ENCODE data around the gene CHRM4.

Gene CHRM4

GRCh38 chr11:46386005-46386578 is 5.5 kb downstream of the CHRM4 start:
- H3K27ac ChIP-seq = no peak overlapping the region
- TF ChIP-seq CTCF (conservative IDR thresholded peaks at IDR 0.05) = no peak

DNA sequence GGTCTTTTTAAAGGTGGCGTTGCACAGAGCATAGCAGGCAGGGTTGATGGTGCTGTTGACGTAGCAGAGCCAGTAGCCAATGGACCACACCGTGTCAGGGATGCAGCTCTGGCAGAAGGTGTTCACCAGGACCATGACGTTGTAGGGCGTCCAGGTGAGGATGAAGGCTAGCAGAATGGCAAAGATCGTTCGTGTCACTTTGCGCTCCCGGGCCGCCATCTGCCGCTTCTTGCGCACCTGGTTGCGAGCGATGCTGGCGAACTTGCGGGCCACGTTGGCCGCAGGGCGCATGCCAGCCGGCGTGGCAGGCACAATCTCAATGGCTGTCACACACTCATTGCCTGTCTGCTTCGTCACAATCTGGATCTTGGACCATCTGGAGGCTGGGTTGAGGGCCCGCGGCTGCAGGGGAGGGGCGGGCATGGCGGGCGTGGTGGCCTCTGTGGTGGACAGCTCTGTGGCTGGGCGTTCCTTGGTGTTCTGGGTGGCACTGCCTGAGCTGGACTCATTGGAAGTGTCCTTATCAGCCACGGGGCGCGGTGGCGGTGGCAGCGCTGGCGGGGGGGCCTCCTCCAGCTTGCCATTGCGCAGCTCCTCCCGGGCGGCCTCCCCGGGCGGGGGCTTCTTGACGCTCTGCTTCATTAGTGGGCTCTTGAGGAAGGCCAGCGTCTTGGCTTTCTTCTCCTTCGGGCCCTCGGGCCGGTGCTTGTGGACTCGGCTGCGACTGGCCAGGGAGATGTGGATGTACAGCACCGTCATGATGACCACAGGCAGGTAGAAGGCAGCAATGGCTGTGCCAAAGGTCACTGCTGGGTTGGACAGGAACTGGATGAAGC is 6.2 kb downstream of the CHRM4 start:
- no peak for TF ChIP-seq CTCF (conservative IDR thresholded peaks at IDR 0.05)
- H3K27ac ChIP-seq = no peak overlapping the region

DNA sequence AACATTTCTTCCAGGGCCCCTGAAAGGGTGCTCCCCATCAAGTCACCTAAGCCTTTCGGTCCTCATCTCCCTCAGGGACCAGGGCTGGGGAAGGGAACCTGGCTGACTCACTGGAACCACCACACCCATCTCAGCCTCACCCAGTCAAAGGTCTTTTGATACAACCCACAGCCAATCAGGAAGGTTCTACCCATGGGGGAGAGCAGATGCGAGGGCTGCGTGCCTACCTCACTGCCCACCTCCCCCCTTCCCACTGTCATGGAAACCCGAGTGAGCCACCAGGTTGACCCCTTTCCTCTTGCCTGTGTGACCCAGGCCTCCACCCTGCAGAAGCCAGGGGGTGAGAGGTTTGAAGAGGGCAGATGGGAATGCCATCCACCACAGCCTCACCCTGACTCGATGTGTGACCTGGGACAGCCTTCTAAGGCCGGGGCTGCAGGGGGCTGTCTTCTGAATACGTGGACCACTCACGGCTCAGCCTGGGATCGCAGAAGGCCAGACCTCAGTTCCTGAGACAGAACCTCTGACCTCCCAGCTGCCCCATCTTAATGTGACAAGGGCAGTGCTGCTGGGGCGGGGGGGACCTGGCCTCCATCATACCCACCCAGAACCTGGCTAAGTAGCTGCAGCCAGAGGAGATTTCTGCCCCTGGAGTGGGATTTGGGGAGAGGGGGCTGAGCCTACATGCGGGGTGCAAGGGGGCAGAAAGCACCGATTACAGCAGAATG is 7.4 kb downstream of the CHRM4 start:
- no peak for TF ChIP-seq CTCF (conservative IDR thresholded peaks at IDR 0.05)
- no peak overlapping the region for H3K27ac ChIP-seq

GRCh38 chr11:46383404-46383758 is 8.2 kb downstream of the CHRM4 start:
- H3K27ac ChIP-seq = no peak overlapping the region
- TF ChIP-seq CTCF (conservative IDR thresholded peaks at IDR 0.05) = 0 out of 2 replicates have a peak, but pooled peaks have one; percentile 17

DNA sequence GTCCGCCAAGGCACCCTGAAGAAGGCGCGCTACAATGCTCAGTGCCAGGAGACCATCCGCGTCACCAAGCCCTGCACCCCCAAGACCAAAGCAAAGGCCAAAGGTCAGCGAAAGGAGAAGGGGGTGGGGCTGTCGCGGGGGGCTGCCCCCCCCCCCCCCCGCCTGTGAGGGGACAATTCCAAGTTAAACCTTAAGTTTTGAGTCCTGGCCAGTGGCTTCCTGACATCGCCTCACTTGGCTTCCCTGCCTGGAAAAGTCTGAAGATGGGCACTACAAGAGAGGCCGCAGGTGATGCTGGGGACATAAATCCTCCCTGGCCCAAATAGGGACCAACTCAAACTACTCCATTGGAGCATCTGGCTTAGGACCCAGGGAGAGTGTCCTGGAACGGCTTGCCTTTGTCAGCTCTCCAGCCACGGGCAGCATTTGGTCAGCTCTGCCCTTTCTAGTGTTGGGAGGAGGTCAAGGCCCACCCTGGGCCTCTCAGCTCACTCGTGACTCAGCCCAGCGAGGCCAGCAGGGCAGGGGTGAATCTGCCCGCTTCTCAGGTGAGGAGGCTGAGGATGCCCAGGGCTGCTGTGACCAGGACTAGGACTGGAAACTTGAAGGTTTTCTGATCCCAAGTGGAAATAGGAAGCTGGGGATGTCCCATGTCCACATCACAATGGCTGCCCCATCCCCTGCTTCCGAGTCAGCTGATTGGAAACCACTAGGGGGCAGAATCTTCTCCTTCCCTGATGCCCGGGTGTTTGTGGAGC is 8.8 kb downstream of the CHRM4 start:
- peak overlapping the region; percentile 92 for H3K27ac ChIP-seq
- peak; percentile 56 for TF ChIP-seq CTCF (conservative IDR thresholded peaks at IDR 0.05)

DNA sequence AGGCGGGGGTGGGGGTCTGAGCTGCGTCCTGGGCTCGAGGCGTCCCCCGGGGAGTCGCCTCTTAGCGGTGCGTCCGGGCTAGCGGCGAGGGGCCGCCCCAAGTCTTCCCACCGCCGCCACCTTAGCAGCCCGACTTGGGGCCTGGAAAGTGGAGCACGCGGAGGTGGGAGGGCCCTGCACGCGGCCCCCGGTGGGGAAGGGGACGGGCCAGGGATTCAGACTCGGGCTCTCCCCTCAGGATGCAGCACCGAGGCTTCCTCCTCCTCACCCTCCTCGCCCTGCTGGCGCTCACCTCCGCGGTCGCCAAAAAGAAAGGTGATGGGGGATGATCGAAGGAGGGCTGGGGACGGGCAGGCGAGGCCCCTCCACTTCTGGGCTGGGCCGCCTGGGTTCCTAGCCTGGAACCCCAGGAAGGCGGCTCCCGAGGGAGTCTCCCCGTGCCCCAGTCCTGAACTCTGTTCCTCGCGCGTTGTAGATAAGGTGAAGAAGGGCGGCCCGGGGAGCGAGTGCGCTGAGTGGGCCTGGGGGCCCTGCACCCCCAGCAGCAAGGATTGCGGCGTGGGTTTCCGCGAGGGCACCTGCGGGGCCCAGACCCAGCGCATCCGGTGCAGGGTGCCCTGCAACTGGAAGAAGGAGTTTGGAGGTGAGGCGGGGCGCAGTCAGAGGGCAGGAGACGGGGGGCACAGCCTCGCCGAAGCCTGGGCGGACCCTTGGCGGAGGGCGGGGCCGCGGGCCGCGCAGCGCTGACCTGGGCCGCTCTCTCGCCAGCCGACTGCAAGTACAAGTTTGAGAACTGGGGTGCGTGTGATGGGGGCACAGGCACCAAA is 9.5 kb downstream of the CHRM4 start:
- H3K27ac ChIP-seq = peak overlapping the region; percentile 92

More for the DNA sequence above, 9.5 kb downstream of the CHRM4 start:
- TF ChIP-seq CTCF (conservative IDR thresholded peaks at IDR 0.05) = no peak
